Measurements from ENCODE around the gene ATP10A.

GRCh38 chr15:25804451-25804850, 58.7 kb downstream of the ATP10A start:
- TF ChIP-seq MAX (IDR thresholded peaks at IDR 0.05) (no peak), EP300 (IDR thresholded peaks at IDR 0.05; ENCODE audit: borderline replicate concordance in 1 of 2, low read depth in 2 of 2, low read length in 2 of 2) (no peak), CTCF (IDR thresholded peaks at IDR 0.05; ENCODE audit: control extremely low read depth in 1 of 3, insufficient read depth in 1 of 3, low read depth in 1 of 3, low read length in 3 of 3) (no peak), POLR2AphosphoS5 (IDR thresholded peaks at IDR 0.05; ENCODE audit: low read depth, low read length) (no peak), SP1 (IDR thresholded peaks at IDR 0.05; ENCODE audit: low read depth, low read length) (no peak), EZH2 (IDR thresholded peaks at IDR 0.05; ENCODE audit: low read depth, low read length, severe bottlenecking) (no peak), NANOG (IDR thresholded peaks at IDR 0.05; ENCODE audit: insufficient read depth, low read depth, low read length, poor library complexity, severe bottlenecking) (no peak), FOSL1 (IDR thresholded peaks at IDR 0.05; ENCODE audit: insufficient read depth, low read depth, low read length) (no peak), SP4 (IDR thresholded peaks at IDR 0.05; ENCODE audit: low read length) (no peak), CREB1 (IDR thresholded peaks at IDR 0.05) (no peak), USF2 (IDR thresholded peaks at IDR 0.05; ENCODE audit: low read length) (no peak), SUZ12 (IDR thresholded peaks at IDR 0.05; ENCODE audit: low read length) (no peak), CHD2 (IDR thresholded peaks at IDR 0.05; ENCODE audit: low read length) (no peak), GABPA (IDR thresholded peaks at IDR 0.05; ENCODE audit: borderline replicate concordance, insufficient read depth, low read length) (no peak)

All from H1 (cell line).